Measurements from ENCODE around the gene PTPRE. TPM values are rescaled to one million over a fixed set of nuclear protein-coding genes. Genes with fewer than 3 reads are reported as not detected.

PTPRE gene
- total RNA-seq, 1 experiment from 2014 or later, result 11.6 TPM

DNA sequence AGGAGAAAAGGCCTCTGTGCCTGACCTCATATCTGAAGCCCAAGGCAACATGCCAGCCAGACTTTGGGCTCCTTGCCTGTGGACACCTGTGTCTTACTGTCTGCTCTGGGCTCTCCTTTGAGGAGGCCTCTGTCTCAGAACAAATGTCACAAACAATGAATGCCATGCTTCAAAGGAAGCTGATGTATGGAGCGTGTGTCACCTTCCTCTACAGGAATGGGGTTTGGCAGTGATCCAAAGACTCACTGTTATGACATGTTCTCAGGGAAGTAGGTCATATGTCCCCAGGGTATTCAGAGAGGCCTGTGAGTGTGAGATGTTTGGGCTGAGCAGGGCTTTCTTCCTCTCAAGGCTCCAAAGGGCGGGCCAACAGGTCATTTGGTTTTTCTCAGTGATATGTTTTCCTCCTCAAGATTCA lies 38.4 kb downstream of the PTPRE start:
- Histone ChIP-seq H3K36me3 (ENCODE audit: insufficient read depth, low read length, poor library complexity, severe bottlenecking) (no peaks in the 10 kb centered on the region), H3K4me3 (ENCODE audit: low read depth, low read length, poor library complexity, severe bottlenecking) (no peak overlapping the region), H3K27ac (ENCODE audit: low read depth, low read length, poor library complexity, severe bottlenecking) (no peak overlapping the region), H3K27me3 (replicated peaks; ENCODE audit: insufficient read depth, low read depth, low read length, poor library complexity) (no peaks in the 10 kb centered on the region), H3K9me3 (ENCODE audit: low read depth, low read length, poor library complexity, severe bottlenecking) (no peaks in the 10 kb centered on the region), H3K4me1 (ENCODE audit: insufficient read depth, low read length, poor library complexity, severe bottlenecking) (no peaks in the 10 kb centered on the region)
- TF ChIP-seq EZH2 (IDR thresholded peaks at IDR 0.05; ENCODE audit: borderline replicate concordance, low read depth, low read length, poor library complexity, severe bottlenecking), result no peak
- TF ChIP-seq, protein P1, sequence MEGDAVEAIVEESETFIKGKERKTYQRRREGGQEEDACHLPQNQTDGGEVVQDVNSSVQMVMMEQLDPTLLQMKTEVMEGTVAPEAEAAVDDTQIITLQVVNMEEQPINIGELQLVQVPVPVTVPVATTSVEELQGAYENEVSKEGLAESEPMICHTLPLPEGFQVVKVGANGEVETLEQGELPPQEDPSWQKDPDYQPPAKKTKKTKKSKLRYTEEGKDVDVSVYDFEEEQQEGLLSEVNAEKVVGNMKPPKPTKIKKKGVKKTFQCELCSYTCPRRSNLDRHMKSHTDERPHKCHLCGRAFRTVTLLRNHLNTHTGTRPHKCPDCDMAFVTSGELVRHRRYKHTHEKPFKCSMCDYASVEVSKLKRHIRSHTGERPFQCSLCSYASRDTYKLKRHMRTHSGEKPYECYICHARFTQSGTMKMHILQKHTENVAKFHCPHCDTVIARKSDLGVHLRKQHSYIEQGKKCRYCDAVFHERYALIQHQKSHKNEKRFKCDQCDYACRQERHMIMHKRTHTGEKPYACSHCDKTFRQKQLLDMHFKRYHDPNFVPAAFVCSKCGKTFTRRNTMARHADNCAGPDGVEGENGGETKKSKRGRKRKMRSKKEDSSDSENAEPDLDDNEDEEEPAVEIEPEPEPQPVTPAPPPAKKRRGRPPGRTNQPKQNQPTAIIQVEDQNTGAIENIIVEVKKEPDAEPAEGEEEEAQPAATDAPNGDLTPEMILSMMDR (conservative IDR thresholded peaks at IDR 0.05; ENCODE audit: low read depth, low read length), result no peak
- CTCF ChIA-PET, result no interaction called here
- POLR2A ChIA-PET (ENCODE audit: low non-redundant PET), result no interaction called here
- no TSS peak for BruUV-seq (replicated peaks)
- intact Hi-C loops (cut with micrococcal nuclease; ENCODE audit: unreplicated experiment), result no loop called here
- DNase-seq (ENCODE audit: low spot score), result peak; percentile 25

DNA sequence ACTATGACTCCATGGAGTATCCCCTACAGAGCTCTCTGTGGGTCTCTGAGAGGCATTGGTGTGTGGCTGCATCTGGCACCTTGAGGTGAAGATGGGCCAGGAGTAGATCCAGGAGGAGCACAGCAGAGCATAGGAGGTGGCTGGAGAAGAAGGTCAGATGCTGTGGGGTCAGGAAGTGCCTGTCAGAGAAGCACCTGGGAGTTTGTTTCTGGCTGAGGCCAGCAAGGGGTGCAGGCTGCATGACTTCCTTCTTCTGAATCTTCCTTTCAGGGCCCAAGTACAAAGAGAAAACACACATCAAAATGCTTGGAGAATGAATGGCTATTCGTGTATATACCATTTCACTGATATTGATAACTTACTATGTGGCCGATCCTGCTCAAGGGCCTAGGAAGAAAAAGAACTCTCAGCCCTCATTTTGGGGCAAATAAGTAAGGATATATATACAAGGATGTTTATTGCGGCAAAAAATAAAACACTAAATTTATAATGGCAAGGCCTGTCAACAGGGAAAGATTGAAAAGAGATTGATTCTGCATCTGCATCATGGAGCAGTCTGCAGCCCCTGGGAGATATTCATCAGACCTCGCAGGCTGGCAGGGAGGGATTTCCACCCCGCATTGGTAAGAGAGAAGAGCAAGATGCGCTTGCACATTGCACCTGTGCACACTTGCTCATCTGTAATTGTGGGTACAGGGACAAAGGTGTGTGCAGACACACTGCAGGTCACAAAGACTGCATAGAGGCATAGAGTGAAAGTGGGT lies 39.2 kb downstream of the PTPRE start:
- TF ChIP-seq, protein P1 (conservative IDR thresholded peaks at IDR 0.05; ENCODE audit: low read depth, low read length), result no peak
- TF ChIP-seq EZH2 (IDR thresholded peaks at IDR 0.05; ENCODE audit: borderline replicate concordance, low read depth, low read length, poor library complexity, severe bottlenecking), result no peak
- H3K4me1 ChIP-seq (ENCODE audit: insufficient read depth, low read length, poor library complexity, severe bottlenecking), result no peaks in the 10 kb centered on the region
- no peaks in the 10 kb centered on the region for H3K27me3 ChIP-seq (replicated peaks; ENCODE audit: insufficient read depth, low read depth, low read length, poor library complexity)
- no peak overlapping the region for H3K4me3 ChIP-seq (ENCODE audit: low read depth, low read length, poor library complexity, severe bottlenecking)
- intact Hi-C loops (cut with micrococcal nuclease; ENCODE audit: unreplicated experiment), result no loop called here
- POLR2A ChIA-PET (ENCODE audit: low non-redundant PET), result no interaction called here
- CTCF ChIA-PET, result no interaction called here
- no TSS peak for BruUV-seq (replicated peaks)
- H3K9me3 ChIP-seq (ENCODE audit: low read depth, low read length, poor library complexity, severe bottlenecking), result no peaks in the 10 kb centered on the region
- no peaks in the 10 kb centered on the region for H3K36me3 ChIP-seq (ENCODE audit: insufficient read depth, low read length, poor library complexity, severe bottlenecking)
- no peak for DNase-seq (ENCODE audit: low spot score)
- H3K27ac ChIP-seq (ENCODE audit: low read depth, low read length, poor library complexity, severe bottlenecking), result no peak overlapping the region

DNA sequence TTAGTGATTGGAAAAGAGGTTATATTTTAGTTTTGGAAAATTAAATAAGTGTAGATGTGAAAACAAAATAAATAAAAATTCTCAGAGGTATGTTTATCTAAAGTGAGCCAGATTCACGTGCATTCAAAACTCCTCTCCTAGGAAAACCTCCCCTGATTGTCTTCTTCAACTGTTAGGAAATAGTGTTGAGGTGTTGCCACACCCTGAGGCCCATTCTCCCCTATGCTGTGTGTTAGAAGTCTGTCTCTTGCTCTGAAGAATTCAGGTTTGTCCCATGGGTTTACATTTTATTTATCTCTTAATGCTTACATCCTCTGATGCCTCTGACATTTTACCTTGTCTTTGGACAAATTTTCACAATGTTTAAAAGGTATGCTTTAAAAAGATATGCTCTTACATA lies 40.3 kb downstream of the PTPRE start:
- Histone ChIP-seq H3K36me3 (ENCODE audit: insufficient read depth, low read length, poor library complexity, severe bottlenecking) (no peaks in the 10 kb centered on the region), H3K4me1 (ENCODE audit: insufficient read depth, low read length, poor library complexity, severe bottlenecking) (no peaks in the 10 kb centered on the region), H3K9me3 (ENCODE audit: low read depth, low read length, poor library complexity, severe bottlenecking) (no peaks in the 10 kb centered on the region), H3K27me3 (replicated peaks; ENCODE audit: insufficient read depth, low read depth, low read length, poor library complexity) (no peaks in the 10 kb centered on the region), H3K27ac (ENCODE audit: low read depth, low read length, poor library complexity, severe bottlenecking) (no peak overlapping the region), H3K4me3 (ENCODE audit: low read depth, low read length, poor library complexity, severe bottlenecking) (no peak overlapping the region)
- CTCF ChIA-PET, result no interaction called here
- no TSS peak for BruUV-seq (replicated peaks)
- no peak for DNase-seq (ENCODE audit: low spot score)
- intact Hi-C loops (cut with micrococcal nuclease; ENCODE audit: unreplicated experiment), result no loop called here
- no peak for TF ChIP-seq EZH2 (IDR thresholded peaks at IDR 0.05; ENCODE audit: borderline replicate concordance, low read depth, low read length, poor library complexity, severe bottlenecking)
- TF ChIP-seq, protein P1 (conservative IDR thresholded peaks at IDR 0.05; ENCODE audit: low read depth, low read length), result no peak
- POLR2A ChIA-PET (ENCODE audit: low non-redundant PET), result no interaction called here

Measured in A673 (cell line).